Measurements from ENCODE around the gene CBFA2T2. TPM values are rescaled to one million over a fixed set of nuclear protein-coding genes. Genes with fewer than 3 reads are reported as not detected.
A peak's percentile ranks its signal among the peaks of the same experiment; 100 is the strongest.

The CBFA2T2 gene
- total RNA-seq, 6 donors from 2014 or later: 10.0 to 35.6 (median 16.2) TPM

DNA sequence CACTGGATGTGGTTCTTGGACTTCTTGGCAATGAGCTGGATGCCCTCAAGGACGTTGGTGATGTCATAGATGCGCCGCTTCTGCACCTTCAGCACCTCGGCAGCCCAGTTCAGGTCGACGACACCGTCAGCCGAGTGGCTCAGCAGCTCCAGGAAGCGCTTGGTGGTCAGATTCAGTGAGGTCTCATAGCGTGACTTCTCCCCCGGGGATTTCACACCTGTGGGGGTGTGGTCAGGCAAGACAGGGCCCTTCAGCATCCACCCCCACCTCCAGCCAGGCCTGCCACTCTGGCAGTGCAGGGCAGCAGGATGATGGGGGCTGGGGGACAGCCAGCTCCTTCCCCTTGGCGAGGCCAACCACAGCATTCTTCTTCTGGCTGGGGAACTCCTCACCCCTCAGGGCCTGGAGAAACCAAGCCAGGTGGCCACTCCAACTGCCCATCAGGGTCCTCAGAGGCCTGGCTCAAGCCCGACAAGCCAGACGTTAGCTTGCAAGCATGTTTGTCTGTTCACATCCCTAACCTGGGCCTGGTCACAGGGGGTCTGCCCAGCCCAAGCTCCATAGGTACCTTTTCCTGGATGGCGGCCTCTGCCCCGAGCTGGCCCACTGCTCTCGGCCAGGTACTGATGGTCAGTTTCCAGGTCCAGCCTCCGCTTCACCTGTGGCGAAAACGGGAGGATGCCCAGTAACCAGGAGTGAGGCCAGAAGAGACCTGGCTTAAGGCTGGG lies 190.0 kb downstream of the CBFA2T2 start:
- H3K27ac ChIP-seq: no peak overlapping the region
- H3K4me1 ChIP-seq: peaks cover 18 to 44% (median 35%) of the 10 kb centered on the region in 4 donors
- no peaks in the 10 kb centered on the region for H3K27me3 ChIP-seq
- TF ChIP-seq POLR2A (IDR thresholded peaks at IDR 0.05): no peak
- TF ChIP-seq EP300 (IDR thresholded peaks at IDR 0.05): no peak
- TF ChIP-seq POLR2AphosphoS5 (IDR thresholded peaks at IDR 0.05): no peak
- TF ChIP-seq CTCF (IDR thresholded peaks at IDR 0.05): no peak
- no peaks in the 10 kb centered on the region for H3K9me3 ChIP-seq
- ATAC-seq (ENCODE audit: low FRiP score in 2 of 2): no peak
- no peaks in the 10 kb centered on the region for H3K36me3 ChIP-seq
- no peak for DNase-seq
- no peak overlapping the region for H3K4me3 ChIP-seq
- 85 to 93% methylated on average over 10 to 17 of the region's 20 CpGs for WGBS, 2 donors

- no peaks in the 10 kb centered on the region for H3K9me3 ChIP-seq
- no peak overlapping the region for H3K4me3 ChIP-seq
- no peaks in the 10 kb centered on the region for H3K27me3 ChIP-seq
- ATAC-seq (ENCODE audit: low FRiP score in 2 of 2) (no peak), DNase-seq (no peak)
- H3K27ac ChIP-seq: no peak overlapping the region
- 84 to 96% methylated on average over 2 of the region's 2 CpGs for WGBS, 2 donors
- H3K4me1 ChIP-seq: peaks cover 21 to 44% (median 35%) of the 10 kb centered on the region in 4 donors
- H3K36me3 ChIP-seq: no peaks in the 10 kb centered on the region
- no peak for TF ChIP-seq CTCF (IDR thresholded peaks at IDR 0.05)
- no peak for TF ChIP-seq POLR2A (IDR thresholded peaks at IDR 0.05)
- TF ChIP-seq POLR2AphosphoS5 (IDR thresholded peaks at IDR 0.05): no peak
- TF ChIP-seq EP300 (IDR thresholded peaks at IDR 0.05): no peak
These were observed 190.8 kb downstream of the CBFA2T2 start for GRCh38 chr20:33680686-33681085.

GRCh38 chr20:33681288-33681687 lies 191.4 kb downstream of the CBFA2T2 start:
- no peak for TF ChIP-seq CTCF (IDR thresholded peaks at IDR 0.05)
- no peak for TF ChIP-seq POLR2AphosphoS5 (IDR thresholded peaks at IDR 0.05)
- TF ChIP-seq EP300 (IDR thresholded peaks at IDR 0.05): no peak
- TF ChIP-seq POLR2A (IDR thresholded peaks at IDR 0.05): no peak
- WGBS, 2 donors: 91 to 96% methylated on average over 4 to 5 of the region's 5 CpGs

GRCh38 chr20:33681728-33682353 lies 191.9 kb downstream of the CBFA2T2 start:
- no peak for ATAC-seq (ENCODE audit: low FRiP score in 2 of 2)
- H3K4me1 ChIP-seq: peaks cover 24 to 43% (median 31%) of the 10 kb centered on the region in 4 donors

More at GRCh38 chr20:33681288-33681687, 191.4 kb downstream of the CBFA2T2 start:
- no peak overlapping the region for H3K4me3 ChIP-seq
- H3K27ac ChIP-seq: peak overlapping the region in 1 of 4 donors; percentile 58
- H3K4me1 ChIP-seq: peaks cover 20 to 42% (median 30%) of the 10 kb centered on the region in 4 donors
- H3K27me3 ChIP-seq: no peaks in the 10 kb centered on the region
- H3K9me3 ChIP-seq: no peaks in the 10 kb centered on the region
- ATAC-seq (ENCODE audit: low FRiP score in 2 of 2): no peak
- DNase-seq: no peak
- H3K36me3 ChIP-seq: no peaks in the 10 kb centered on the region

More at GRCh38 chr20:33681728-33682353, 191.9 kb downstream of the CBFA2T2 start:
- H3K9me3 ChIP-seq: no peaks in the 10 kb centered on the region
- H3K27ac ChIP-seq: peak overlapping the region in 2 of 4 donors; percentile 14 to 58
- TF ChIP-seq POLR2AphosphoS5 (IDR thresholded peaks at IDR 0.05) (no peak), CTCF (IDR thresholded peaks at IDR 0.05) (no peak), EP300 (IDR thresholded peaks at IDR 0.05) (no peak), POLR2A (IDR thresholded peaks at IDR 0.05) (no peak)
- H3K36me3 ChIP-seq: no peaks in the 10 kb centered on the region
- no peaks in the 10 kb centered on the region for H3K27me3 ChIP-seq
- DNase-seq: no peak
- WGBS, 2 donors: 82 to 83% methylated on average over 9 of the region's 9 CpGs
- H3K4me3 ChIP-seq: no peak overlapping the region

Measured in upper lobe of left lung (tissue), 6 donors.